IMR-90 (cell line): ENCODE measurements around the gene UFC1. TPM values are rescaled to one million over a fixed set of nuclear protein-coding genes. Genes with fewer than 3 reads are reported as not detected.

ENCODE experiments used
- microRNA-seq, 2 experiments: library from miRNA; stranded (forward) in 1 of 2; unstranded in 1 of 2; fragments of 10-50 nt in 1 of 2; fragments of <30 nt in 1 of 2; gene quantifications in 1 of 2; microRNA quantifications in 1 of 2; one replicate each; pipeline versions ENCODE3 to v1.1.0; 2013 to 2020; ENCODE audit not compliant: insufficient read depth in 1 of 2, insufficient read length in 1 of 2, unreplicated experiment in 1 of 2
- polyA plus RNA-seq, 3 experiments: library from polyadenylated mRNA; depleted of rRNA; stranded (reverse); fragments of >200 nt; gene quantifications; 2 replicates each; pipeline ENCODE4 v1.2.3, GENCODE V29; 2012; ENCODE audit warnings: low replicate concordance in 1 of 3
- small RNA-seq, 5 experiments: library from RNA; depleted of rRNA; stranded (forward); fragments of <200 nt; gene quantifications; one replicate each; pipeline ENCODE3, GENCODE V24; 2012
- total RNA-seq: library from RNA; depleted of rRNA; stranded (reverse); fragments of >200 nt; gene quantifications from 2 replicates; pipeline ENCODE4 v1.2.3, GENCODE V29; 2012; rRNA removed

UFC1 gene
- total and polyA plus RNA-seq, 2 of the 4 experiments (the other 2 are of a cell fraction), result 134 to 140 TPM

Small RNA genes lying within 50 kb of the gene (microRNA-seq; reads per million reads assigned to microRNA genes)
- gene RF01225 (ENCODE audit: insufficient read depth, insufficient read length), result not detected

Small RNA genes lying within 50 kb of the gene (small RNA-seq; reads per million reads assigned to genes)
- gene RF01225, result 0 reads per million in 5 experiments

Other genes starting within 250 kb of the UFC1 start
- gene ITLN2, start 199.2 kb upstream of the UFC1 start, total RNA-seq, result not detected in 2 replicates
- gene ITLN2, start 199.2 kb upstream of the UFC1 start, polyA plus RNA-seq (2012; rRNA removed), result not detected in 2 replicates
- 0.83 and 2.2 TPM in 2 replicates for gene F11R, start 132.8 kb upstream of the UFC1 start, total RNA-seq
- gene F11R, start 132.8 kb upstream of the UFC1 start, polyA plus RNA-seq (2012; rRNA removed), result 0.47 and 0.79 TPM in 2 replicates
- gene TSTD1, start 115.0 kb upstream of the UFC1 start, total RNA-seq, result not detected in 2 replicates
- 0.21 TPM in 1 of 2 replicates, not detected in the other for gene TSTD1, start 115.0 kb upstream of the UFC1 start, polyA plus RNA-seq (2012; rRNA removed)
- 62.2 and 78.9 TPM in 2 replicates for gene USF1, start 108.0 kb upstream of the UFC1 start, total RNA-seq
- gene USF1, start 108.0 kb upstream of the UFC1 start, polyA plus RNA-seq (2012; rRNA removed), result 34.6 and 37.1 TPM in 2 replicates
- not detected in 2 replicates for gene ARHGAP30, start 84.1 kb upstream of the UFC1 start, total RNA-seq
- gene ARHGAP30, start 84.1 kb upstream of the UFC1 start, polyA plus RNA-seq (2012; rRNA removed), result 0.02 and 0.03 TPM in 2 replicates
- under 0.01 and 0.18 TPM in 2 replicates for gene NECTIN4, start 64.4 kb upstream of the UFC1 start, total RNA-seq
- gene NECTIN4, start 64.4 kb upstream of the UFC1 start, polyA plus RNA-seq (2012; rRNA removed), result 0.13 and 0.24 TPM in 2 replicates
- gene KLHDC9, start 55.6 kb upstream of the UFC1 start, total RNA-seq, result 0.18 TPM in 1 of 2 replicates, not detected in the other
- gene KLHDC9, start 55.6 kb upstream of the UFC1 start, polyA plus RNA-seq (2012; rRNA removed), result 0.70 and 1.1 TPM in 2 replicates
- 62.4 and 166 TPM in 2 replicates for gene PFDN2, start 35.9 kb upstream of the UFC1 start, total RNA-seq
- gene PFDN2, start 35.9 kb upstream of the UFC1 start, polyA plus RNA-seq (2012; rRNA removed), result 179 and 180 TPM in 2 replicates
- gene NIT1, start 35.9 kb upstream of the UFC1 start, total RNA-seq, result 22.8 TPM in 2 replicates
- 33.2 and 33.6 TPM in 2 replicates for gene NIT1, start 35.9 kb upstream of the UFC1 start, polyA plus RNA-seq (2012; rRNA removed)
- 35.3 and 47.9 TPM in 2 replicates for gene DEDD, start 21.3 kb upstream of the UFC1 start, total RNA-seq
- gene DEDD, start 21.3 kb upstream of the UFC1 start, polyA plus RNA-seq (2012; rRNA removed), result 40.2 and 47.1 TPM in 2 replicates
- 3.3 and 6.3 TPM in 2 replicates for gene USP21, start 5.5 kb downstream of the UFC1 start, total RNA-seq
- gene USP21, start 5.5 kb downstream of the UFC1 start, polyA plus RNA-seq (2012; rRNA removed), result 23.8 and 24.7 TPM in 2 replicates
- 6.1 TPM in 2 replicates for gene PPOX, start 12.4 kb downstream of the UFC1 start, total RNA-seq
- 14.3 and 14.8 TPM in 2 replicates for gene PPOX, start 12.4 kb downstream of the UFC1 start, polyA plus RNA-seq (2012; rRNA removed)
- 11.4 and 19.9 TPM in 2 replicates for gene B4GALT3, start 23.5 kb downstream of the UFC1 start, total RNA-seq
- gene B4GALT3, start 23.5 kb downstream of the UFC1 start, polyA plus RNA-seq (2012; rRNA removed), result 36.0 and 41.5 TPM in 2 replicates
- 0.28 and 0.72 TPM in 2 replicates for gene ADAMTS4, start 45.1 kb downstream of the UFC1 start, total RNA-seq
- gene ADAMTS4, start 45.1 kb downstream of the UFC1 start, polyA plus RNA-seq (2012; rRNA removed), result 0.39 and 0.40 TPM in 2 replicates
- 85.5 and 122 TPM in 2 replicates for gene NDUFS2, start 48.4 kb downstream of the UFC1 start, total RNA-seq
- gene NDUFS2, start 48.4 kb downstream of the UFC1 start, polyA plus RNA-seq (2012; rRNA removed), result 101 and 103 TPM in 2 replicates
- gene FCER1G, start 61.3 kb downstream of the UFC1 start, total RNA-seq, result not detected in 2 replicates
- gene FCER1G, start 61.3 kb downstream of the UFC1 start, polyA plus RNA-seq (2012; rRNA removed), result 0.44 and 0.57 TPM in 2 replicates
- not detected in 2 replicates for gene APOA2, start 69.7 kb downstream of the UFC1 start, total RNA-seq
- gene APOA2, start 69.7 kb downstream of the UFC1 start, polyA plus RNA-seq (2012; rRNA removed), result not detected in 2 replicates
- gene TOMM40L, start 72.1 kb downstream of the UFC1 start, total RNA-seq, result 11.4 and 12.5 TPM in 2 replicates
- gene TOMM40L, start 72.1 kb downstream of the UFC1 start, polyA plus RNA-seq (2012; rRNA removed), result 7.7 and 7.9 TPM in 2 replicates
- not detected in 2 replicates for gene NR1I3, start 84.2 kb downstream of the UFC1 start, total RNA-seq
- gene NR1I3, start 84.2 kb downstream of the UFC1 start, polyA plus RNA-seq (2012; rRNA removed), result not detected in 2 replicates
- not detected in 2 replicates for gene PCP4L1, start 104.8 kb downstream of the UFC1 start, total RNA-seq
- gene PCP4L1, start 104.8 kb downstream of the UFC1 start, polyA plus RNA-seq (2012; rRNA removed), result not detected in 2 replicates
- 0.18 and 0.28 TPM in 2 replicates for gene MPZ, start 156.0 kb downstream of the UFC1 start, total RNA-seq
- gene MPZ, start 156.0 kb downstream of the UFC1 start, polyA plus RNA-seq (2012; rRNA removed), result 0.80 and 0.96 TPM in 2 replicates
- gene SDHC, start 160.4 kb downstream of the UFC1 start, total RNA-seq, result 36.1 and 158 TPM in 2 replicates
- gene SDHC, start 160.4 kb downstream of the UFC1 start, polyA plus RNA-seq (2012; rRNA removed), result 155 and 235 TPM in 2 replicates
- not detected in 2 replicates for gene CFAP126, start 213.9 kb downstream of the UFC1 start, total RNA-seq
- not detected in 2 replicates for gene CFAP126, start 213.9 kb downstream of the UFC1 start, polyA plus RNA-seq (2012; rRNA removed)